H1 (cell line): ENCODE measurements around the gene DSTN. TPM values are rescaled to one million over a fixed set of nuclear protein-coding genes. Genes with fewer than 3 reads are reported as not detected.

Experiments used
- ATF2 ChIP-seq: IDR thresholded peaks from 2 replicates; pipeline ENCODE4 v1.6.1; 2012; ENCODE audit warnings: low read length, inconsistent platforms
- E2F6 ChIP-seq: IDR thresholded peaks from 2 replicates; pipeline ENCODE4 v1.6.1; 2012; ENCODE audit warnings: inconsistent platforms
- RFX5 ChIP-seq: IDR thresholded peaks from 2 replicates; pipeline ENCODE4 v1.6.1; 2011; ENCODE audit warnings: low read depth, low read length, improper control_type of control experiment, borderline replicate concordance
- RXRA ChIP-seq: IDR thresholded peaks from 2 replicates; pipeline ENCODE4 v1.6.1; 2011; ENCODE audit warnings: low read depth, mild to moderate bottlenecking, low read length, moderate library complexity; ENCODE audit not compliant: insufficient read depth
- SRF ChIP-seq: IDR thresholded peaks from 2 replicates; pipeline ENCODE4 v1.6.1; 2011; ENCODE audit warnings: mild to moderate bottlenecking, low read depth, low read length, moderate library complexity
- TCF12 ChIP-seq: IDR thresholded peaks from 2 replicates; pipeline ENCODE4 v1.6.1; 2011; ENCODE audit warnings: low read depth, mild to moderate bottlenecking, low read length
- polyA plus RNA-seq, 7 experiments: library from polyadenylated mRNA; depleted of rRNA in 3 of 7; stranded (reverse) in 5 of 7; unstranded in 2 of 7; fragments of >200 nt in 5 of 7; fragments of 200-250 nt in 2 of 7; gene quantifications; 1 replicate in 5 of 7; 2 replicates in 1 of 7; 4 replicates in 1 of 7; pipeline versions ENCODE4 v1.2.1 to v1.2.3, GENCODE V29; 2011 to 2013; ENCODE audit warnings: missing spikeins in 2 of 7, mixed read lengths in 2 of 7
- total RNA-seq: library from RNA; stranded (reverse); fragmentation: NEBNext Ultra II Directional; extraction: Animal tissue kit (Norgen Biotek cat#: 25700); gene quantifications from 2 replicates; pipeline ENCODE4 v1.2.1, GENCODE V29; 2021

DSTN gene
- total and polyA plus RNA-seq, 2 of the 8 experiments (the other 6 are each of a cell fraction or from before 2014, with no cell fraction given): 43.3 to 208 TPM

GRCh38 chr20:17586250-17586649 is 16.4 kb downstream of the DSTN start (continued):
- TF ChIP-seq ATF2 (no peak), SRF (no peak), E2F6 (no peak), RXRA (no peak), RFX5 (no peak), TCF12 (no peak)
